NCI-H2029 treated with DMSO at 0.1 percent for 48 hours (cell line): ENCODE data around the gene GLB1L2.

Source experiments
- DNase-seq: peaks from one replicate; lab custom pipeline; 2025; lab: John Stamatoyannopoulos, UW

Gene GLB1L2

DNA sequence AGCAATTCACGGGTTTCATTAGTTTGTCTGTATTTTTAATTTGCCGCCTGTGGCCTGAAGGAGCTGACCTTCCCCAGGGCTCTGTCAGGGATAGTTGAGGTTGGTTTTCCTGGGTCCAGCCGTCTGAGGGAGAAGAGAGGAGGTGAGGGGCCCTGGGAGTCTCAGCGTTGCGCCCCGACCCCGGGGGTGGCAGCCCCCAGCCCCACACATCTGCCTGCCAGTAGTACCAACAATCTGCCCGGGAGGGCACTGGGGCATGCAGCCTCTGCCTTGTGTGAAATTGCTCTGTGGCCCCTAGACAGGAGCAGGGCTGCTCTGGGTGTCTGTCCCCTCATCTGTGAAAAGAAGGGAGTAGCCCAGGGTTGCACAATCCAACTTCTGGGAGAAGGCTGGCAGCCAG lies 73.6 kb downstream of the GLB1L2 start:
- DNase-seq = no peak

DNA sequence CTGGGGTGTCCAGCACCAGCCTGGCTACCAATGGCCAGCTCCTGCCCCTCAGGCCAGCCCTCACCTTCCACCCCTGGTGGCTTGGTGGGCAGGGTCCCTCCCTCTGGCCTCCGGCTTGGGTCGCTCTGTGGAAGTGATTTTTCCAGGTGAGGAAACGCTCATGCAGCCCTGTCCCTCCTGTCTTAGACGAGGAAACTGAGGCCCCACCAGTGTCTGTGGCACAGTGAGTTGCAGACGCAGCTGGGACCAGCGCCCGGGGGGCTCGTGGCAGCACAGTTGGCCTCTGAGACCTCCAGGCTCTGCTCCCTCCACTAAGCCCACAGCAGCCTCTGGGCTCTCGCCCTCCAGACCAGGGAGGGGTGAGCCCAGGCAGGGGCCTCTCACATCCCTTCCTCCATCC lies 74.1 kb downstream of the GLB1L2 start:
- no peak for DNase-seq

DNA sequence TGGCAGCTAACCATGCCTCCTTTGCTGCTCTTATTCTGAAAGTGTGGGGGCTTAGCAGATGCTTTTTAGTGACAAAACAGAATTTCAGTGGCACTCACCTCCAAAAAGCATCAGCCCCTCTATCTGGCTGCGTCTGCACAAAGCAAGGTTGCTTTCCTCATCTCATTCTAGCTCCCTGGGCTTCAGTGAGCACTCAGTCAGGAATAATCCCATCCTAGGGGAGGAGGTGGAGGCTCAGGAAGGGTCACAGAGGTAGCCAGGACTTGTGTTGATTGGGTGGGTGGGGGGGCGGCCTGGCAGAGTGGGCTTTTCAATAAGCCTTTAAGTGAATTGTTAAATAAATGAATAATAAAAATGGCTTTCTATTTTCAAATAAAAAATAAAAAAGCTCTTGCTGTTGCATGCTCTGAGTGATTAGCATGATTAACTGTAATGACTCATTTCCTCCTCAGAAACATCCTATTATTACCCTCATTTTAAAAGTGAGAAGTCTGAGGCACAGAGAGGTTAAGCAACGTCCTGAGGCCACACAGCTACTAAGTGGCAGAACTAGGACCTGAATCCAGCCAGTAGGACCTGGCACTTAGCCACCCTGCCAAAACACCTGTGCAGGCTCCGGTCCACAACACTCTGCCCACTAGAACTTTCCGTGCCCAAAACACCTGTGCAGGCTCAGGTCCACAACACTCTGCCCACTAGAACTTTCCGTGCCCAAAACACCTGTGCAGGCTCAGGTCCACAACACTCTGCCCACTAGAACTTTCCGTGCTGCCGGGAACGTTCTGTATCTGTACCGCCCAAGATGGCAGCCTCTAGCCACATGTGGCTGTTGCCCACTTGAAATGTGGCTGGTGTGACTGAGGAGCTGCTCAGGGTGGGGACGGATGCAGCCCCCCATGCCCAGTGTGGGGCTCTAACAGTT lies 74.7 kb downstream of the GLB1L2 start:
- DNase-seq = no peak

DNA sequence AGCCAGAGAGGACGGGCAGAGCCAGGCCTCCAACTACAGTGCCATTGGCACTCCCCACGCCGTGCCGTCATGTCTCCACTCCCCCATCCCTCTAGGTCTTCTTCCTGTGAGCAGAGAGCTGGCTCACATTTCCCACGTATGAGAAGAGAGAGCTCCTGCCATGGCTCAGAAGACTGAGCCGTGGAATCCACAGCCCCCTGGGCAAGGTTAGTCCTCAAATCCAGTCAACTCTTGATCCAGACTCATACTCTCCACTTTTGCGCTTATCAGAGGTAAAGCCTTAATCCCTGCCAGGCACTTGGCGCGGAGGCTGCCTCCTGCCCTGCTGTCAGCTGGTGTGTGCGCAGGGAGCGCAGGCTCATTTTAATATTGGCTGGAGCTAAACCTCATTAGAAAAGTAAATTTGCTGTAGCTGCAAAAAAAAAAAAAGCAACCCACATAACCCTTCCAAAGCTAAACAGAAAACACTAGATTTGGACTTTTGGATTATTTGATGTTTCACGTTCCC lies 75.6 kb downstream of the GLB1L2 start:
- DNase-seq = no peak

DNA sequence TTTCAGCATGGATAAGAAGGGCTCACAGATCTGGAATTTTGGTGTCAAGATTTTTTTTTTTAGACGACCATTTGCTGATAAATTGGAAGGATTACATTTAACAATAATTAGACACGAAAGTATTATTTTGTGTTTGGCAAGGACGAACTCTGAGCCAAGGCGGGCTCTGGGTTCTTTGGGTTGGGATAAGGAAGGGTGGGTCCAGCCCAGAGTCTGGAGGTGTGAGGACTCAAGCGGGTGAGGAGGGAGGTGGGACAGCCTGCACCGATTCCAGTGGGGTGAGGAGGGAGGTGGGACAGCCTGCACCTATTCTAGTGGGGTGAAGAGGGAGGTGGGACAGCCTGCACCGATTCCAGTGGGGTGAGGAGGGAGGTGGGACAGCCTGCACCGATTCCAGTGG lies 76.1 kb downstream of the GLB1L2 start:
- DNase-seq = no peak

DNA sequence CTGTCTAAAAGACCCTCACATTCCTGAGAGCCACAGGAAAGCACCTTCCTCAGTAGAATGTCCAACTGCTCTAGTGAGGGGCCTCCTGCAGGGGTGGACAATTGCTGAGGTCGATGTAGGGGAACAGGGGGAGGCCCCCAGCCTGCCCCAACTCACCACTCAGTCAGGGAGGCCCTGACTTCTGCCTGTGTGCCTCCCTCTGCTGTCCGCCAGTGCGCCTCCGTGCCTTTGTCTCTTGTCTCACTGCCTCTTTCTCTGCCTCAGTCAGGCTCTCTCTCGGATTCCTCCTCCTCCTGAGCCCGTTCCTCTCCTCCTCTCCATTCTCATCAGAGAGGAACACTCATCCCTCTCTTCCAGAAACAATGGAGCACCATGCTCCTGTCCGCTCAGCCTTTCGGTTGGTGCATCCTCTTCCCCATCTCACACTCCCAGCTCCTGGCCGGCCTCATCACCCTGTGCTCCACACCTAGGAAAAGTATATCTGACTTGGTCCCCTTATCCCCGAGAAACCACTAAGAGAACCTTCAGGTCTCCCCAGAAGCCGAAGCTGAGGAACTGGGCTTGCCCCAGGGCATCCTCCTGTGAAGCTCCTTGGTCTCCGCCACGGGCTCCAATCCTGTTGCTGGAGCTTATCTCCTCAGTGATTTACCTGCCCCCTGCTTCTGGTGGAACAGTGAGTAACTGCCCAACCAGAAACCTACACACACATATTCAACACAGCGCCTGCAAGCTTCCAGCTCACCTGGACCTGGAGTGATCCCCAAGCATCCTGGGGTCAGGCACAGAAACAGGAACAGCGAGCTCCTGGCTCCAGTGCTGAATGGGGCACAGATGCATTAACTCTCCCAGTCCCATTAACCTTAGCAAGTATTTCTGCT lies 78.0 kb downstream of the GLB1L2 start:
- no peak for DNase-seq

DNA sequence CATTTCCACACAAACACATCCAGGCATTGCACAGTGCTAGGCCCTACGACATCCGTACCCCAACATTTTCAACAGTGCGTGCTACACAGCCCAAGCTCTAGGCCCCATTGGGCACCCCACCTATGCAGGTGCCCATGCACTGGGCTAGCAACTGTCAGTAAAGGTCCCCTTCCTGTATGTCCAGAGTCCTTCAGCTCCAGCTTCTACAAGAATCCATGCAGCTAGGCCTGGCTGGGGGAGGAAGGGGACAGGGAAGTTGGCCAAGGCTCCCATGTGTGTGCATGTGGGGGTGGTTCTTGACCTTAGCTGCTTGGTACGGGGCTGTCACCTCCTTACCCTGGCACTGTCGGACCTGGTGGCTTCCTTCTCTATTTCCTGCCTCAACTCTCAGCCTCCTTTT lies 79.0 kb downstream of the GLB1L2 start:
- DNase-seq = no peak

DNA sequence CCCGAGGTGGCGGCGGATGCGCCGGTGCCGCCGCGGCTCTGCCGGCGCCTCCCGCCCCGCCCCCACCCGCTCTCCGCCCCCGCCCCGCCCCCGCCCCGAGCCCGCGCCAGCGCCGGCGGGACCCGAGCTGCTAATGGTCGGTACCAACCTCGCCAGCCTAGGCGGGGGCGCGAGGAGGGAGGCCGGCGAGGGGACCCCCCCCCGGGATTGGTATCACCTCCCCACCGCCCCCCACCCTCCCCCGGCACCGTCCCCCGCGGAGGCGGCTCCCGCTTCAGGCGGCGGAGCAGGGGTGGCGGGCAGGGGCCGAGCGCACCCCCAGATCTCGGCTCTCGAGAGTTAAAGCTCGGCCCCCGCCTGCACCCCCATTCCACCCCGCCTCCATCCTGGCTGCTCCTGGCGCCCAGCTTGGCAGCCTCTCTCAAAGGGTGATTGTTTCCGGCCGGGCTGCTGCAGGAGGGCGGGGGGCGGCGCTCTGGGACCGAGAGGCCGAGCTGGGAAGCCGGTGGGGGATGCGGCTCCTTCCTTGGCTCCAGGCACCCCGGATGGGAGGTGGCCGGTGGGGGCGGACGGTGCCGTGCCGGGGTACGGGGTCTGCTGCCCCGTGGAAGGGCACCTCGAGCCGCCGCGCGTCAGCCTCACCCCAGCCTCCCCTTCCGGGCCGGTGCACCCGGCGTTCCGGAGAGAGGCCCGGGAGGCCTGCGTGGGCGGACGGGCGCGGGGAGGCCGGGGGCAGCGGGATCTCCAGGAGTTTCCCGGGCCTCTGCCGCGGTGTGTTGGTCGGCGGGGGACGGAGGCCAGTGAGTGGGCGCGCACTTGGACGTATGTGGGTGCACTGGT lies 80.6 kb downstream of the GLB1L2 start, which contains the start of gene B3GAT1:
Gene B3GAT1, minus strand, starts transcription at position 40 of the 840 bp plus-strand sequence. CDS start 24,583 bp downstream, outside the sequence.
- peak; percentile 6 for DNase-seq

DNA sequence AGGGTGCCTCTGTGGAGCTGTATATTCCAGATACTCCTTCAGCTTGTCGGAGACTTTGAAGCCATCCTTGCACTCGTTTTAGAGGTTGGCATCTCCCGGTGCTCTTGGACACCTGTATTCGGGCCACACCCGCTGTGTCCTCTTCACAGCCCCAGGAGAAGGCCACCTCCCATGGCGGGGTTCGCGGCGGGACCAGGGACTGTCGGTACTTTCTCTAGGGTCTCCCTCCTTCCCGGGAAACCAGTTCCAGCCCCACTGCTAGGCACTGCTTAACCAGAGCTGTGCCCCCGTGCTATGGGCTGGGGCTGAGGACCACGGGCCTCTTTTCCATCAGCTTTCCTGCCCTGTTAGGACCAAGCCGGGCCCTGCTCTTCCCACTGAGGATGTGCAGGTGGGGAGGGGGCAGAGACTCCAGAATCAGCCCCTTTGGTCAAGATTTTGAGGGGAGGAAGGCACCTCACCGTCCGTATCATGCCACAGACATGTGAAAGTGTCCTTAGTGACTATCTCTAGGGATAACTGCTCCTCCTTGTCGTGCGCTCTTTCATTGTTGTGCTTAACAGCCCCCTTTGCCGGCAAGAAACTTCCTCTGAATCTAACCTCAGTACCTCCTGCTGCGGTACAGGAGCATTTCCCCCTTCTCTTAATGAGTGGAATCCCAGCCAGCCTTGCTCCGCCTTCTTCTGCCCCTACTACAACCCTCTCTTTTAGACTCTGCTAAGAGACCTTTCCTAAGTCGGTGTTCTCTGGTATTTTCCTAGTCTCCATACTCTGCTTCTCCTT lies 81.4 kb downstream of the GLB1L2 start:
- no peak for DNase-seq

DNA sequence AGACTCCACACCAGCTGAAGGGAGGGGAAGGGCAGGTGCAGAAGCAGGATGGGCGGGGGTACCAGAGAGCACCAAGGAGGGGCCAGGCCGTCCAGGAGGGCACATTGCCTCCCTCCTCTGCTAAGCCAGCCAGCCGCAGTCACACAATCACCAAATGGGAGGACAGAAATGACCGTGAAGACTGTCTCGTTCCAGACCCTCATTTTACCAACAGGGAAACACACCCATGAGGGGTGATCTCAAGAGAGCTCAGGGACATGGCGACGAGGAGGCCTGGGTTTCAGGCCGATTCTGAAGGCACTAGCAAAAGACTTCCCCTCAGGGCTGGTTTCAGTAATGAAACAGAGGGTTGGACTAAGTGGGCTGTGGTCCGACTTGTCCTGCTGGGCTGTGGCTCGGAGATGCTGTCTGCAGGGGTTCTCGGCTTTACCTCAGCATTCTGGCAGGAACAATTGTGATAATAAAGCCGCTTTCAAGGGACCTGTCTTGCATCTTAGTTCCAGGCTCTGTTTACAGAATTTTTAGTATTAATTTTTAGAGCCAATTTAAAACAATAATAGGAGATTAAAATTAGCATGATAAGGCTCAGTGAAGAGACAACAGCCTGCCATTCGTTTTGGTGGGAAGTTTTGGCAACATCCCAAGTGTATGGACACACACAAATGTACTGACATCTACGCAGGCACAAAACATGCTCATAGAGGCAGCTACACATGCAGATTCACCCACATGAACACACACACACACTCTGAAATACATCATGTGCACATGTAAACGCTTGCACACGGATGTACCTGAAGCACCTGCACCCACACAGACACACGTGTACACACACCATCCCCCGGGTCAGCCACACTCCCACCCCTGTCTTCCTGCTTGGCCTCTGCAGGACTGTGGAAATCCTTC lies 82.3 kb downstream of the GLB1L2 start:
- no peak for DNase-seq

DNA sequence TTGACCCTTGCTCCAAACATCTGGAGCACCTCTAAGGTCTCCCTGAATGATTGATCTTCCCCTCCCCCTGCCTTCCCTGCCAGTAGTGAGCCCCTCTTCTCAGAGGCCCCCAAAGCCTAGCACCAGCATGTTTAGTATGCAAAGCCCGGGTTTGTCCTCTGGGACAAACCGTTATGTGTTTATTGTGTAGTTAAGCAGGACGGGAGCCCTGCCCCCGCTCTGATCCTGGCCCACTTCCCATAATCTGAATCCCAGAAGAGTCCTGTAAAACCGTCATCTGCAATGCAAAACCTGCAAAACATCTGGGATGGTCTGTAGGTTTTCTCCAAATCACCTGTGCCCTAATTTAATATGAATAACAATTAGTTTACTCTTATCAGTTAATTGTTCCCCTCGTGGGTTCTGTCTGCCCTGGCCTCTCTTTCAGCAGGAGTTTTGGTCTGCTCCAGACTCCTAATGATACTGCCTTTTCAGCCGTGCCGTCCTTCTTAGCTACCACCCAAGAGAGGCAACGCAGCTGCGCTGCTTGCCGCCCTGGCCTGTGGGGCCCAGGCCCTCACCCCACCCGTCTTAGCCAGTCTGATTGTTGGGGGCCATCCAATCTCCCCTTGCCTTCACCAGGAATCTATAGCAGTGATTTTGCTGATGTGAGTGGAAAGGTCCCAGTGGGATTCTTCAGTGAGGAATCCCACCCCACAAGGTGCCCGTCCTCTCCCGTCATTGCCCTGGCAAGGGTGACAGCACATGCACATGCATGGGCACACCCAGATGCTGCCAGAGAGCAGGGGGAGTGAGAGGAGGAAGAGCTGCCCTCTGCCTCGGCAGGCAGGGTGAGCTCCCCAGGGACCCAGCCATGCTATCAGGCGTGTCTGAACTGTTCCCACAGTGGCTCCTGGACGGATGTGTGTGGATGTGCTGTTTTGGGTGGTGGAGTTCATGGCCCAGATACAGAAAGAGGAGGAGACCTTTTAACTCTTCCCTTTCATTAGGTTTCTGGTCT lies 83.3 kb downstream of the GLB1L2 start:
- DNase-seq = no peak

DNA sequence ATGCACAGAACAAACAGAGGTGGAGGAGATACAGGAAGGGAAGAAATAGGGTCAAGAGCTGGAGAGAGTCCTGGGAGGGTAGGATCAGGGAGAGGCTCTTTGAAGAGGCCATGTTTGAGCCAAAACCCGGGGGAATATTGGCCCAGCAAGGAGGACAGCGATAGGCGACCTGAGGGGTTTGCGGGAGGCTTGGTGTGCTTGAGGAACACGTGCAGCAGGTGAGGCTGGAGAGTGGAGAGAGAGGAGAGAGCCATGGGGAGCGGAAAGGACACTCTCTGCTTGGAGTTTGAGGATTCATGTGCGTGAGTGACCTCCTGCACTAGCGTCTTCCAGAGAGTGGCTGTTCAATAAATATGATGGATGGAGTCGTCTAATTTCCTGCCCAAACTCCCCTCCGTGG lies 84.9 kb downstream of the GLB1L2 start:
- no peak for DNase-seq

DNA sequence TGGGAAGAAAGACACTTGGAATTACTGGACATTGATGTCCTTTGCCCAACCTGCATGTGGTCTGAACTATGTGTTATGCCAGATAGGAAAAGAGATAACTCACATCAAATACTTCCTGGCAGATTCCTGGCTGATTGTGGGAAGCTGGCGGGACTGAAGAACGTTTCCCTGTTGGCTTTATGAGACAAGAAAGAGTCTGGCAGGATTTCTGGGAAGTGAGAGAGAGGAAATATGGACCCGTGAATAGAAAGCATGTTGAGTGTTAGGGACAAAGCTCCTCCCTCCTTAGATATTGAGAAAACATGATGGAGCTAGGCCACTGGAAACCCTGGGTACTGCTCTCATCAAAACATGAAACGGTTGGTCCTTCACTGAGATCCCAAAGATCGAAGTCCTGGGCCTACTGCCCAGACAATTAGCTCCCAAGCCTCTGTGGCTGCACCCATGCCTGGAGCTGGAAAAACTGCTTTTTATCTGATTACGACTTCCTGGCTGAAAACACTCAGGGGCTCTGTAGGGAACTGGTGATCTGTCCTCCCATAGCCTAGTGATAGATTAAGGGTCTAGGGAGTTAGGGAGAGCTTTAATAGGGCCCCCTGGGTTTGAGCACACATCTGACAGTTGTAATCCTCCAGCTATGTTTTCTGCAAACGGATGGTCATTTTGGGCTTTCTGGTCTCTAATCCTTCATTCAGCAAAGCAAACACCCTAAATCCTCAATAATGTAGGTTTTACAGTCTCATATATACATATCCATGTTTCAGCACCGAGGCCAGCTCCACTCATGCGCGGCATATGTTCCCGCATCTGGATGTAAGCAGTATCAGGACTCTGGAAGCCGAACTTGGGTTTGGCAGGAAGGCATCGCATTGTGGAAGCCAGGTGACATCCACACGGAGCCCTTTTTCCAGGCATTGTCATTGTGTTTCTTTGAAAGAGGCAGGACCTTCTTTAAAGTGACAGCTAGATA lies 86.4 kb downstream of the GLB1L2 start:
- DNase-seq = no peak

DNA sequence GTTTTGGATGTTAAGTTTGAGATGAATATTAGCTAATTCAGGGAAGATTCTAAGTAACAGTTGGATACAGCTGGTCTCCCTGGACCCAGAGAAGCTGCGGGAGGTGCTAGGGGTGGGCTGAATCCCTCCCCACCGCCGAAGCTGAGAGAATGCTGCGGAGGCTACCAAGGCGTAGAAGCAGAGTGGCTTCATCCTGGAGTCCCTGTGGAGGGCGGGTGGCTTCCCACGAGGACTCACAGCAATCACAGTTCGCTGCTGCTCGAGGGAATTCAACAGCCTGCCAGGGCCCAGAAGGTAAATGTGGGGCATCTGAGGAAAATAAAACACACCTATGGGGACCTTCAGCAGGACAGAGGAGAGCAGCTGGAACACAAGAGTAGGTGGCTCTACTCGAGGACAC lies 91.3 kb downstream of the GLB1L2 start:
- no peak for DNase-seq

DNA sequence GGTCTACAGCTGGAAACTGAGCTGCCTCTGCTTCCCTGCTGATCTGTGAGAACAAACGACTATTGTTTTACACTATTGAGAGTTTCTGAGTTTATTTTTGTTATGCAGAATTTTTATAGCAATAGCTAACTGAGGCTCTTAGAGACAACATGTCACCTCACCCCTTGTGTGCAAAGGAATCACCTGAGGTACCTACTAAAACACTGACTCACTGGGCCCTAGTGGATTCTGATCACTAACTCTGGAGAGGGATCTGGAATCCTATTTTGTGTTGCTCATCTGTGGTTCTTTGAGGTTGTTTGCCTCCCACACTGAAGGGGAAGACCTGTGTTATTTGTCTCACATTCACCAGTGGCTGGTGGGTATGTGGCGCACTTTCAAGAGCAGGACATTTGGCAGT lies 93.6 kb downstream of the GLB1L2 start:
- no peak for DNase-seq
